ENCODE data around the gene IPO9.

IPO9 gene

GRCh38 chr1:201888282-201889089 lies 59.5 kb downstream of the IPO9 start, which contains the start of gene SHISA4:
Gene SHISA4, plus strand, starts transcription at chr1:201888898. Its CDS starts 97 bp downstream, at chr1:201888995.
- peak within 1 kb of the TSS; percentile 93 for H3K4me3 ChIP-seq (ENCODE audit: low read depth, low read length)

GRCh38 chr1:201889090-201889968 lies 60.4 kb downstream of the IPO9 start:
- H3K36me3 ChIP-seq (ENCODE audit: insufficient read depth, low read length), result no peaks in the 10 kb centered on the region
- no peak overlapping the region for H3K27ac ChIP-seq (ENCODE audit: low read depth, low read length)
- H3K79me2 ChIP-seq (ENCODE audit: control insufficient read depth, insufficient read depth, low read length, unreplicated experiment), result no peaks in the 10 kb centered on the region
- no peaks in the 10 kb centered on the region for H3K27me3 ChIP-seq (ENCODE audit: insufficient read depth, low read length)
- H3K4me3 ChIP-seq (ENCODE audit: low read depth, low read length), result peak overlapping the region; percentile 93
- peaks cover 30% of the 10 kb centered on the region for H3K4me1 ChIP-seq (ENCODE audit: control insufficient read depth, insufficient read depth, low read length, unreplicated experiment)
- H2AFZ ChIP-seq (ENCODE audit: low read length, unreplicated experiment), result peak overlapping the region; percentile 91

More at GRCh38 chr1:201888282-201889089, 59.5 kb downstream of the IPO9 start, which contains the start of gene SHISA4:
- peaks cover 38% of the 10 kb centered on the region for H3K4me1 ChIP-seq (ENCODE audit: control insufficient read depth, insufficient read depth, low read length, unreplicated experiment)
- no peak within 1 kb of the TSS for H3K27ac ChIP-seq (ENCODE audit: low read depth, low read length)
- H2AFZ ChIP-seq (ENCODE audit: low read length, unreplicated experiment), result peak within 1 kb of the TSS; percentile 91
- H3K79me2 ChIP-seq (ENCODE audit: control insufficient read depth, insufficient read depth, low read length, unreplicated experiment), result no peaks in the 10 kb centered on the region
- no peaks in the 10 kb centered on the region for H3K36me3 ChIP-seq (ENCODE audit: insufficient read depth, low read length)
- H3K27me3 ChIP-seq (ENCODE audit: insufficient read depth, low read length), result no peaks in the 10 kb centered on the region

- Histone ChIP-seq H3K36me3 (ENCODE audit: insufficient read depth, low read length) (no peaks in the 10 kb centered on the region), H2AFZ (ENCODE audit: low read length, unreplicated experiment) (no peak overlapping the region), H3K27ac (ENCODE audit: low read depth, low read length) (no peak overlapping the region), H3K79me2 (ENCODE audit: control insufficient read depth, insufficient read depth, low read length, unreplicated experiment) (no peaks in the 10 kb centered on the region), H3K4me1 (ENCODE audit: control insufficient read depth, insufficient read depth, low read length, unreplicated experiment) (peaks cover 21% of the 10 kb centered on the region), H3K4me3 (ENCODE audit: low read depth, low read length) (no peak overlapping the region), H3K27me3 (ENCODE audit: insufficient read depth, low read length) (no peaks in the 10 kb centered on the region)
Observed at GRCh38 chr1:201890223-201890622, 61.3 kb downstream of the IPO9 start.

- Histone ChIP-seq H3K4me1 (ENCODE audit: control insufficient read depth, insufficient read depth, low read length, unreplicated experiment) (peaks cover 14% of the 10 kb centered on the region), H3K79me2 (ENCODE audit: control insufficient read depth, insufficient read depth, low read length, unreplicated experiment) (no peaks in the 10 kb centered on the region), H2AFZ (ENCODE audit: low read length, unreplicated experiment) (no peak overlapping the region), H3K4me3 (ENCODE audit: low read depth, low read length) (no peak overlapping the region), H3K27ac (ENCODE audit: low read depth, low read length) (no peak overlapping the region), H3K36me3 (ENCODE audit: insufficient read depth, low read length) (no peaks in the 10 kb centered on the region), H3K27me3 (ENCODE audit: insufficient read depth, low read length) (no peaks in the 10 kb centered on the region)
Observed at GRCh38 chr1:201890806-201891450, 62.0 kb downstream of the IPO9 start.

- no peak overlapping the region for H3K4me3 ChIP-seq (ENCODE audit: low read depth, low read length)
- peaks cover 17% of the 10 kb centered on the region for H3K4me1 ChIP-seq (ENCODE audit: control insufficient read depth, insufficient read depth, low read length, unreplicated experiment)
Observed at GRCh38 chr1:201891451-201892045, 62.6 kb downstream of the IPO9 start.

GRCh38 chr1:201892211-201892610 lies 63.3 kb downstream of the IPO9 start:
- Histone ChIP-seq H3K27ac (ENCODE audit: low read depth, low read length) (no peak overlapping the region), H3K27me3 (ENCODE audit: insufficient read depth, low read length) (no peaks in the 10 kb centered on the region)

More at GRCh38 chr1:201891451-201892045, 62.6 kb downstream of the IPO9 start:
- no peak overlapping the region for H3K27ac ChIP-seq (ENCODE audit: low read depth, low read length)
- no peaks in the 10 kb centered on the region for H3K79me2 ChIP-seq (ENCODE audit: control insufficient read depth, insufficient read depth, low read length, unreplicated experiment)
- H2AFZ ChIP-seq (ENCODE audit: low read length, unreplicated experiment), result no peak overlapping the region
- no peaks in the 10 kb centered on the region for H3K27me3 ChIP-seq (ENCODE audit: insufficient read depth, low read length)
- H3K36me3 ChIP-seq (ENCODE audit: insufficient read depth, low read length), result no peaks in the 10 kb centered on the region

GRCh38 chr1:201893431-201893830 lies 64.5 kb downstream of the IPO9 start:
- Histone ChIP-seq H3K36me3 (ENCODE audit: insufficient read depth, low read length) (no peaks in the 10 kb centered on the region), H3K79me2 (ENCODE audit: control insufficient read depth, insufficient read depth, low read length, unreplicated experiment) (no peaks in the 10 kb centered on the region), H3K27ac (ENCODE audit: low read depth, low read length) (no peak overlapping the region), H3K4me3 (ENCODE audit: low read depth, low read length) (no peak overlapping the region), H3K27me3 (ENCODE audit: insufficient read depth, low read length) (no peaks in the 10 kb centered on the region), H3K4me1 (ENCODE audit: control insufficient read depth, insufficient read depth, low read length, unreplicated experiment) (peaks cover 22% of the 10 kb centered on the region), H2AFZ (ENCODE audit: low read length, unreplicated experiment) (no peak overlapping the region)

More at GRCh38 chr1:201892211-201892610, 63.3 kb downstream of the IPO9 start:
- no peak overlapping the region for H3K4me3 ChIP-seq (ENCODE audit: low read depth, low read length)
- no peaks in the 10 kb centered on the region for H3K79me2 ChIP-seq (ENCODE audit: control insufficient read depth, insufficient read depth, low read length, unreplicated experiment)
- peaks cover 24% of the 10 kb centered on the region for H3K4me1 ChIP-seq (ENCODE audit: control insufficient read depth, insufficient read depth, low read length, unreplicated experiment)
- H3K36me3 ChIP-seq (ENCODE audit: insufficient read depth, low read length), result no peaks in the 10 kb centered on the region
- no peak overlapping the region for H2AFZ ChIP-seq (ENCODE audit: low read length, unreplicated experiment)

- H3K27ac ChIP-seq (ENCODE audit: low read depth, low read length), result no peak overlapping the region
- H3K27me3 ChIP-seq (ENCODE audit: insufficient read depth, low read length), result no peaks in the 10 kb centered on the region
- H2AFZ ChIP-seq (ENCODE audit: low read length, unreplicated experiment), result no peak overlapping the region
- no peaks in the 10 kb centered on the region for H3K79me2 ChIP-seq (ENCODE audit: control insufficient read depth, insufficient read depth, low read length, unreplicated experiment)
- no peak overlapping the region for H3K4me3 ChIP-seq (ENCODE audit: low read depth, low read length)
- peaks cover 16% of the 10 kb centered on the region for H3K4me1 ChIP-seq (ENCODE audit: control insufficient read depth, insufficient read depth, low read length, unreplicated experiment)
- no peaks in the 10 kb centered on the region for H3K36me3 ChIP-seq (ENCODE audit: insufficient read depth, low read length)
Observed at GRCh38 chr1:201894343-201895119, 65.6 kb downstream of the IPO9 start.

- Histone ChIP-seq H3K27ac (ENCODE audit: low read depth, low read length) (no peak overlapping the region), H3K79me2 (ENCODE audit: control insufficient read depth, insufficient read depth, low read length, unreplicated experiment) (no peaks in the 10 kb centered on the region), H3K36me3 (ENCODE audit: insufficient read depth, low read length) (no peaks in the 10 kb centered on the region), H3K4me3 (ENCODE audit: low read depth, low read length) (no peak overlapping the region), H3K27me3 (ENCODE audit: insufficient read depth, low read length) (no peaks in the 10 kb centered on the region), H2AFZ (ENCODE audit: low read length, unreplicated experiment) (no peak overlapping the region), H3K4me1 (ENCODE audit: control insufficient read depth, insufficient read depth, low read length, unreplicated experiment) (peaks cover 14% of the 10 kb centered on the region)
Observed at GRCh38 chr1:201895120-201895665, 66.2 kb downstream of the IPO9 start.

All from ACC112 (cell line).